ENCODE results near the gene NBPF19.
"Not testable (repeated sequence)": the region's sequence is repeated elsewhere in the genome, so short reads cannot be mapped to it uniquely, and the experiment has no call there.

Gene NBPF19

GRCh38 chr1:149474745-149475144, at the start of gene NBPF19:
Gene NBPF19, plus strand, starts transcription at chr1:149475045. Its CDS starts 888 bp downstream, at chr1:149475933.
- not testable (repeated sequence) for DNase-seq

- not testable (repeated sequence) for DNase-seq
Measured at GRCh38 chr1:149428317-149428716, 46.5 kb upstream of the NBPF19 start.

- DNase-seq: not testable (repeated sequence)
Measured at GRCh38 chr1:149445451-149445850, 29.4 kb upstream of the NBPF19 start.

- DNase-seq: not testable (repeated sequence)
Measured at GRCh38 chr1:149452196-149452595, 22.6 kb upstream of the NBPF19 start.

GRCh38 chr1:149452652-149453051, 22.2 kb upstream of the NBPF19 start:
- not testable (repeated sequence) for DNase-seq

GRCh38 chr1:149558350-149558825, 83.5 kb downstream of the NBPF19 start:
- DNase-seq: not testable (repeated sequence)

GRCh38 chr1:149561806-149562205, 87.0 kb downstream of the NBPF19 start:
- not testable (repeated sequence) for DNase-seq

GRCh38 chr1:149565485-149565884, 90.6 kb downstream of the NBPF19 start:
- DNase-seq: not testable (repeated sequence)

- DNase-seq: not testable (repeated sequence)
Measured at GRCh38 chr1:149572763-149573162, 97.9 kb downstream of the NBPF19 start.

GRCh38 chr1:149585592-149585991, 110.7 kb downstream of the NBPF19 start:
- not testable (repeated sequence) for DNase-seq
